Calu3 (cell line): ENCODE measurements around the gene OR11H7. TPM values are rescaled to one million over a fixed set of nuclear protein-coding genes. Genes with fewer than 3 reads are reported as not detected.
"Not testable (repeated sequence)": the region's sequence is repeated elsewhere in the genome, so short reads cannot be mapped to it uniquely, and the experiment has no call there.

Experiments used
- BruUV-seq: library from RNA; stranded (reverse); fragments of 400-500 nt; replicated peaks from 2 replicates; lab custom pipeline; 2021; lab: Mats Ljungman, UMichigan
- CTCF ChIA-PET: fragments of 300-600 bp; sonication (Branson Sonifier 250); formaldehyde crosslinking; loops from one replicate; lab custom pipeline; 2022; ENCODE audit warnings: antibody characterized with exemption; lab: Charles Lee
- DNase-seq: peaks from one replicate; pipeline ENCODE4 v3.0.0; 2022
- H3K27ac Mint-ChIP-seq: one replicate; pipeline ENCODE4 v1.8.0; 2022; ENCODE audit warnings: mixed read lengths; ENCODE audit not compliant: unreplicated experiment
- H3K27me3 Mint-ChIP-seq: one replicate; pipeline ENCODE4 v1.8.0; 2022; ENCODE audit warnings: mixed read lengths; ENCODE audit not compliant: unreplicated experiment
- H3K36me3 Mint-ChIP-seq: one replicate; pipeline ENCODE4 v1.8.0; 2022; ENCODE audit warnings: mild to moderate bottlenecking, moderate library complexity, mixed read lengths; ENCODE audit not compliant: insufficient read depth, unreplicated experiment
- H3K4me1 Mint-ChIP-seq: one replicate; pipeline ENCODE4 v1.8.0; 2022; ENCODE audit warnings: mild to moderate bottlenecking, low read depth, mixed read lengths; ENCODE audit not compliant: unreplicated experiment
- H3K4me3 Mint-ChIP-seq: one replicate; pipeline ENCODE4 v1.8.0; 2022; ENCODE audit warnings: mild to moderate bottlenecking, low read depth, moderate library complexity, mixed read lengths; ENCODE audit not compliant: unreplicated experiment
- H3K9me3 Mint-ChIP-seq: one replicate; pipeline ENCODE4 v1.8.0; 2022; ENCODE audit warnings: low read depth, mixed read lengths; ENCODE audit not compliant: unreplicated experiment
- CTCF ChIP-seq: fragments of 200-600 bp; IDR thresholded peaks from one replicate; pipeline ENCODE4 v1.8.0; 2022; ENCODE audit warnings: antibody characterized with exemption; ENCODE audit not compliant: unreplicated experiment
- intact Hi-C: fragments of 100-400 bp; cut with micrococcal nuclease; formaldehyde crosslinking; loops from one replicate; pipeline ENCODE4 v1.10.0; 2022; ENCODE audit not compliant: unreplicated experiment
- total RNA-seq: library from RNA; stranded (reverse); gene quantifications from 2 replicates; pipeline ENCODE4 v1.2.3, GENCODE V29; 2022

The OR11H7 gene
- total RNA-seq, 1 experiment from 2014 or later: not detected

- BruUV-seq: no TSS peak
- Mint-ChIP-seq H3K27ac (no peak overlapping the region), H3K36me3 (no peaks in the 10 kb centered on the region), H3K4me1 (no peaks in the 10 kb centered on the region), H3K4me3 (no peak overlapping the region), H3K9me3 (peaks cover 4% of the 10 kb centered on the region), H3K27me3 (no peaks in the 10 kb centered on the region)
- TF ChIP-seq CTCF: no peak
- CTCF ChIA-PET: interaction anchor here (0.6 kb wide), 1 partner anchor 176 kb away, joined by 4 read pairs; no protein-coding TSS in a partner anchor
- DNase-seq: peak; percentile 10
- intact Hi-C loops: loop anchor here (5.0 kb wide), 1 partner anchor 370 kb away; the partner anchor contains the start of gene OR4K2
Observed at GRCh38 chr14:20247646-20248246, 19.0 kb downstream of the OR11H7 start.

- no peaks in the 10 kb centered on the region for H3K4me1 Mint-ChIP-seq
- no TSS peak for BruUV-seq
- no peaks in the 10 kb centered on the region for H3K36me3 Mint-ChIP-seq
- H3K27me3 Mint-ChIP-seq: no peaks in the 10 kb centered on the region
- intact Hi-C loops: no loop called here
- TF ChIP-seq CTCF: no peak
- no peak overlapping the region for H3K27ac Mint-ChIP-seq
- CTCF ChIA-PET: no interaction called here
- H3K4me3 Mint-ChIP-seq: no peak overlapping the region
- H3K9me3 Mint-ChIP-seq: no peaks in the 10 kb centered on the region
- DNase-seq: no peak
Observed at GRCh38 chr14:20262642-20263128, 33.9 kb downstream of the OR11H7 start.

- intact Hi-C loops, H3K36me3 Mint-ChIP-seq, H3K27me3 Mint-ChIP-seq, BruUV-seq, H3K27ac Mint-ChIP-seq, H3K4me3 Mint-ChIP-seq, H3K9me3 Mint-ChIP-seq, DNase-seq, CTCF ChIA-PET, H3K4me1 Mint-ChIP-seq: not testable (repeated sequence)
Observed at GRCh38 chr14:20264361-20264760, 35.6 kb downstream of the OR11H7 start.

GRCh38 chr14:20274062-20274461 lies 45.3 kb downstream of the OR11H7 start:
- no TSS peak for BruUV-seq
- TF ChIP-seq CTCF: no peak
- intact Hi-C loops: no loop called here
- Mint-ChIP-seq H3K9me3 (peaks cover 20% of the 10 kb centered on the region), H3K4me1 (no peaks in the 10 kb centered on the region), H3K36me3 (no peaks in the 10 kb centered on the region), H3K27ac (no peak overlapping the region), H3K27me3 (no peaks in the 10 kb centered on the region), H3K4me3 (no peak overlapping the region)
- CTCF ChIA-PET: no interaction called here
- no peak for DNase-seq

GRCh38 chr14:20277409-20277808 lies 48.6 kb downstream of the OR11H7 start:
- Mint-ChIP-seq H3K27ac (no peak overlapping the region), H3K27me3 (no peaks in the 10 kb centered on the region), H3K9me3 (peaks cover 13% of the 10 kb centered on the region), H3K4me1 (no peaks in the 10 kb centered on the region), H3K36me3 (peaks cover 6% of the 10 kb centered on the region), H3K4me3 (no peak overlapping the region)
- intact Hi-C loops: no loop called here
- no peak for DNase-seq
- no TSS peak for BruUV-seq
- CTCF ChIA-PET: no interaction called here
- TF ChIP-seq CTCF: no peak
